ENCODE measurements around the gene ZNF668.

DNA sequence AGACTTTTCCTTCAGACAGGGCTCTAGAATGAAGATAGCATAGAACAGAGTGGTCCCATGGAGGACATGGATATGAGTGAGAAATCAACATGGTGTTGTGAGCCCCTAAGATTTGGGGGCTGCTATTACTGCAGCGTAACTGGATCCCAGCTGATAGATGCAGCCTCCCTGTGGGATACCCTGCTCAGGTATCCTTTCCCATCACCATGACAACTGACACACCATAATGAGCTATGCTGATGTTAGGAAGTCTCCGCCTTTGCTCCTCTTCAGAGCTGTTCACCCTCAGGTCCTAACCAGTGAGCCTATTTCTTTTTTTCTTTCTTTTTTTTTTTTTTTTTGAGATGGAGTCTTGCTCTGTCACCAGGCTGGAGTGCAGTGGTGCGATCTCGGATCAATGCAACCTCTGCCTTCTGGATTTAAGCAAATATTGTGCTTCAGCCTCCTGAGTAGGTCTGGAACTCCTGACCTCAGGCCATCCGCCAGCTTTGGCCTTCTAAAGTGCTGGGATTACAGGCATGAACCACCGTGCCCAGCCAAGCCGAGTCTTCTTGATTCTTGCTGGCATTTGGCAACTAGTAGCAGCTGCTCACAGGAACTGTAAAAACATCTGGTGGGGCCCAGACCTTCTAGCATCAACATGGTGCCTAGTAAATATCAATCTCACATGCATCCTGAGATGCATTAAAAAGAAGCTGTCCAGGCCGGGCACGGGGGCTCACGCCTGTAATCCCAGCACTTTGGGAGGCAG lies 23.6 kb downstream of the ZNF668 start:
- TF ChIP-seq SNAI2 (CRISPR knock-in tag; IDR thresholded peaks at IDR 0.05) (no peak), ARNTL (CRISPR knock-in tag; IDR thresholded peaks at IDR 0.05; ENCODE audit: borderline replicate concordance, low read depth) (no peak), ESRRG (CRISPR knock-in tag; IDR thresholded peaks at IDR 0.05) (no peak), CSDC2 (CRISPR knock-in tag; IDR thresholded peaks at IDR 0.05) (no peak), ZFP30 (CRISPR knock-in tag; IDR thresholded peaks at IDR 0.05) (no peak), GLIS3 (CRISPR knock-in tag; IDR thresholded peaks at IDR 0.05) (no peak), ZNF8 (CRISPR knock-in tag; IDR thresholded peaks at IDR 0.05) (no peak), ZFP3 (CRISPR knock-in tag; IDR thresholded peaks at IDR 0.05) (no peak), ZNF70 (CRISPR knock-in tag; IDR thresholded peaks at IDR 0.05) (no peak)
- TF ChIP-seq, protein P1, sequence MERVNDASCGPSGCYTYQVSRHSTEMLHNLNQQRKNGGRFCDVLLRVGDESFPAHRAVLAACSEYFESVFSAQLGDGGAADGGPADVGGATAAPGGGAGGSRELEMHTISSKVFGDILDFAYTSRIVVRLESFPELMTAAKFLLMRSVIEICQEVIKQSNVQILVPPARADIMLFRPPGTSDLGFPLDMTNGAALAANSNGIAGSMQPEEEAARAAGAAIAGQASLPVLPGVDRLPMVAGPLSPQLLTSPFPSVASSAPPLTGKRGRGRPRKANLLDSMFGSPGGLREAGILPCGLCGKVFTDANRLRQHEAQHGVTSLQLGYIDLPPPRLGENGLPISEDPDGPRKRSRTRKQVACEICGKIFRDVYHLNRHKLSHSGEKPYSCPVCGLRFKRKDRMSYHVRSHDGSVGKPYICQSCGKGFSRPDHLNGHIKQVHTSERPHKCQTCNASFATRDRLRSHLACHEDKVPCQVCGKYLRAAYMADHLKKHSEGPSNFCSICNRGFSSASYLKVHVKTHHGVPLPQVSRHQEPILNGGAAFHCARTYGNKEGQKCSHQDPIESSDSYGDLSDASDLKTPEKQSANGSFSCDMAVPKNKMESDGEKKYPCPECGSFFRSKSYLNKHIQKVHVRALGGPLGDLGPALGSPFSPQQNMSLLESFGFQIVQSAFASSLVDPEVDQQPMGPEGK (CRISPR knock-in tag; IDR thresholded peaks at IDR 0.05; ENCODE audit: borderline replicate concordance) = no peak
- TF ChIP-seq, protein P2, sequence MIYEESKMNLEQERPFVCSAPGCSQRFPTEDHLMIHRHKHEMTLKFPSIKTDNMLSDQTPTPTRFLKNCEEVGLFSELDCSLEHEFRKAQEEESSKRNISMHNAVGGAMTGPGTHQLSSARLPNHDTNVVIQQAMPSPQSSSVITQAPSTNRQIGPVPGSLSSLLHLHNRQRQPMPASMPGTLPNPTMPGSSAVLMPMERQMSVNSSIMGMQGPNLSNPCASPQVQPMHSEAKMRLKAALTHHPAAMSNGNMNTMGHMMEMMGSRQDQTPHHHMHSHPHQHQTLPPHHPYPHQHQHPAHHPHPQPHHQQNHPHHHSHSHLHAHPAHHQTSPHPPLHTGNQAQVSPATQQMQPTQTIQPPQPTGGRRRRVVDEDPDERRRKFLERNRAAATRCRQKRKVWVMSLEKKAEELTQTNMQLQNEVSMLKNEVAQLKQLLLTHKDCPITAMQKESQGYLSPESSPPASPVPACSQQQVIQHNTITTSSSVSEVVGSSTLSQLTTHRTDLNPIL (CRISPR knock-in tag; IDR thresholded peaks at IDR 0.05; ENCODE audit: low read depth) = no peak
